Daoy (cell line): ENCODE measurements around the gene LSM2. TPM values are rescaled to one million over a fixed set of nuclear protein-coding genes. Genes with fewer than 3 reads are reported as not detected.
"Not testable (repeated sequence)": the region's sequence is repeated elsewhere in the genome, so short reads cannot be mapped to it uniquely, and the experiment has no call there.

ENCODE experiments used
- DNase-seq: peaks from one replicate; pipeline ENCODE4 v3.0.0-alpha.2; 2015; ENCODE audit warnings: low read depth
- total RNA-seq: library from RNA; depleted of rRNA; stranded (reverse); fragments of >200 nt; shearing (Covaris generic); gene quantifications from 2 replicates; pipeline ENCODE4 v1.2.3, GENCODE V29; 2014; rRNA removed

LSM2 gene
- 91.8 and 146 TPM in 2 replicates for total RNA-seq

DNA sequence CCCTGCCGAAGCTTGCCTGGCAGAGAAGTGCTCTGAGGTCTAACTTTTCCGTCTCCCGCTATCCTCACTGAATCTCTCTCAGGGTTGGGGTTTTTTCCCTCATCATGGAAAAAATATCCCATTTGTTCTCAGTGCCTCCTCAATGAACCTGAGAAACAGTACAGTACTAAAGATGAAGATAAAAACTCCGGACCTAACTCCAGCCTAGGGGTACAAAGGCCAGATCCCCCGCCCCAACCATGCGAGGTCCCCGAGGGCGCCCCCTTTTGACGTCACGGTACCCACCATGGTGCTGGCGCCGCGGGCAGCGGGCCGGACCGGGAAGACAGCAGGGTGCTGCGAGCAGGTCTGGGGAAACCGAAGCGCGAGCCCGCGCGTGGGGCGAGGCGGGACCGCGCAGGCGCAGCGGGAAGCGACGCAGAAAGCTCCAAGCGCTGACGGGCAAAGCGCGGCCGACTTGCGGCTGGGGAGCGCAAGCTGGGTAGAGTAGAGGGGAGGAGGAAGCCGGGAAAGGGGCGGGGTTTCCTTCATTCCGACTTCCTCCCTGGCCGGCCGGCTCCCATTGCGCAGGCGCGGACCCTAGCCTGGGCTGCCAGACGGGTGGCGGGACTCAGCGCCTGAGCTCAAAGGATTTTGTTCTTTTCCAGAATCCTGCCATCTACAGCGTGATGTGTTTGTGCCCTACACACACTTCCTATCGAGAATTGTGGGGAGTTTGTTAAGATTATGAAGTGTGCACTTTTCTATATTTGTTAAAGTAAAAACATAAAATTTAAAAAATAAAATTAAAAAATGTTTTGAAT, at the start of gene LSM2:
Gene LSM2, minus strand, starts transcription at position 497 of the 803 bp plus-strand sequence. Its CDS starts 209 bp downstream, at position 288.
- DNase-seq = peak; percentile 99

DNA sequence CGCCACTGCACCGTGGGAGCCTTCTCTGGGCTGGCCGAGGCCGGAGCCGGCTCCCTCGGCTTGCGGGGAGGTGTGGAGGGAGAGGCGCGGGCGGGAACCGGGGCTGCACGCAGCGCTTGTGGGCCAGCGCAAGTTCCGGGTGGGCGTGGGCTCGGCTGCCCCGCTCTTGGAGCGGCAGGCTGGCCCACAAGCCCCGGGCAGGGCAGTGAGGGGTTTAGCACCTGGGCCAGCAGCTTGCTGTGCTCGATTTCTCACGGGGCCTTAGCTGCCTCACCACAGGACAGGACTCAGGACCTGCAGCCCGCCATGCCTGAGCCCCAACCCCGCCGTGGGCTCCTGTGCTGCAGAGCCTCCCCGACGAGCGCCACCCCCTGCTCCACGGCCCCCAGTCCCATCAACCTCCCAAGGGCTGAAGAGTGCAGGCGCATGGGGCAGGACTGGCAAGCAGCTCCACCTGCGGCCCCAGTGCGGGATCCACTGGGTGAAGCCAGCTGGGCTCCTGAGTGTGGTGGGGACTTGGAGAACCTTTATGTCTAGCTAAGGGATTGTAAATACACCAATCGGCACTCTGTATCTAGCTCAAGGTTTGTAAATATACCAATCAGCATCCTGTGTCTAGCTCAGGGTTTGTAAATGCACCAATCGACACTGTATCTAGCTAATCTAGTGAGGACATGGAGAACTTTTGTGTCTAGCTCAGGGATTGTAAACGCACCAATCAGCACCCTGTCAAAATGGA, 45.4 kb upstream of the LSM2 start:
- DNase-seq = not testable (repeated sequence)

DNA sequence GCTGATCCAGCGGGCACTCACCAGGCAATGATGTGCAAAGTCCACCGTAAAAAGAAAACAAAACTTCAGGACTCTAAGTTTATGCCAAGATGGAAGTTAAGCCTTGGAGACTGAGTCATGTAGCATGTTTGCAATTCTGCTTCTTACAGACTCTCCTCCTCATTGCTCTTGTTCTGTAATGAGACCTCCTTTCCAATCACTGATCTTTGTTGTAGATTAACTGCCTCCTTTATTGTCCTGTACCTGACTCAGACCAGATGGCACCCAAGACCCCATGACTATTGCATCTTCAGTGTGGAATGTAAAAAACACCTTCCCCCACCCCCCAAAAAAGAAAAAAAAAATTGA, 44.7 kb upstream of the LSM2 start:
- DNase-seq = no peak

DNA sequence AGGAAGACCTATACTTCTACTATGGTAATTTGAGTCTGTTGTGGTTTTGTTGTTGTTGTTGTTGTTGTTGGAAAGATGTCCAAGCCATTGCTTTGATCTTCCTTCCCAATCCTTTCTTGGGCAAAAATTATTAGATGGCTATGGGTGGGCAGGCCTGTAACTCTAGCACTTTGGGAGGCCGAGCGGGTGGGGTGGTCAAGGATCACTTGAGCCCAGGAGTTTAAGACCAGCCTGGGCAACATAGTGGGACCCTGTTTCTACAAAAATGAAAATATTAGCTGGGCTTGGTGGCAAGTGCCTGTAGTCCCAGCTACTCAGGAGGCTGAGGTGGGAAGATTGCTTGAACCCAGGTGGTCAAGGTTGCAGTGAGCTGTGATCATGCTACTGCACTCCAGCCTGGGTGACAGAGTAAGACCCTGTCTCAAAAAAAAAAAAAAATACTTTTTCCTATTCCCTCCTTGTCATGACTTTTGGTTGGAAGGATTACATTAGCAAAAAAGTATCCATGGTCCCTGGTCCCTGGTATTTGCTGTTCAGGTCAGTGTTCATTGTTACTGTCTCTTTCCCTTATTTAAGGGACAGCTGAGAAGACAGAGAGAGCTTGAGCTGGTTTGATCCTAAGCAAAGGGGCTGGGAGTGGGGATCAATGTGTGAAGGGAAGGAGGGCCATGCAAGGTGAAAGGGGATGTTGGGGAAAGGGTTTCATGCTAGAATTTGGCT, 44.2 kb upstream of the LSM2 start:
- no peak for DNase-seq

DNA sequence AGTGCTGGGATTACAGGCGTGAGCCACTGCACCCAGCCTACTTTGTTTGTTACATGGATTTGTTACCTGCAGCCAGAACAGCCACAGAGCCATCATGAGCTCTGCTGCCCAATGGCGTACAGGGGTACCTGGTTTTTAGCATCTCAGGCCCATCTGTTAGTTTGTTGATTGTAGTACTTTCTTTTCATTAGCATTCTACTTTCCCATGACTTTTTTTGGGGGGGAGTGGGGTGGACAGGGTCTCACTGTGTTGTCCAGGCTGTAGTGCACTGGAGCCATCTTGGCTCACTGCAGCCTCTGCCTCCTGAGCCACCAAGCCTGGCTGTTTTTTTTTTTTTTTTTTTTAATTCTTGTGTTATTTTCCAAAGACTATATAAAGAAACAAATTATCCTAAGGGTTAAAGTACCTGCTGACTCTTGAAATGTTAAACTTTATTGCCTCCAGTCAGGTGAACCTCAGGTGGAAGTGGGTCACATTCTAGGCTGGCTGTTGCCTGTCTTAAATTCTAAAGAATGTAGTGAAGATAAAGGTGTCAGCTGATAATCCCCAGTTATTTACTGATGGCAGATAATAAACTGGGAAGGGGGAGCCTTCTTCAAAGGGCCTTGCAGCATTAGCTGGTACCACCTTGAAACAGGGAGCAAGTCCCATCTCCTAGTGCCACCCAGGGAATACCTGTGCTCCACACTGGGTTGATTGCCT, 40.7 kb upstream of the LSM2 start:
- no peak for DNase-seq

DNA sequence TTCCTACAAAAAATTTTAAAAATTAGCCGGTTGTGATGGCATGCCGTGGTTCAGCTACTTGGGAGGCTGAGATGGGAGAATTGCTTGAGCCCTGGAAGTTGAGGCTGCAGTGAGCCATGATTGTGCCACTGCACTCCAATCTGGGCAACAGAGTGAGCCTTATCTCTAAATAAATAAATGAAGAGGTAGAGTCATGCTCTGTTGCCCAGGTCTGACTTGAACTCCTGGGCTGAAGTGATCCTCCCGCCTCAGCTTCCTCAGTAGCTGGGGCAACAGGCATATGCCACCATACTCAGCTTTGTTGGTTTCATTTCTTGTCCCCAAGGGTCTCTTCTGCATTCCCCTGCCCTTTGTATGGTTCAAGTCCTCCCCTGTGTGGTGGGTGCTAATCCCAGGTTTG, 37.7 kb upstream of the LSM2 start:
- DNase-seq = no peak

DNA sequence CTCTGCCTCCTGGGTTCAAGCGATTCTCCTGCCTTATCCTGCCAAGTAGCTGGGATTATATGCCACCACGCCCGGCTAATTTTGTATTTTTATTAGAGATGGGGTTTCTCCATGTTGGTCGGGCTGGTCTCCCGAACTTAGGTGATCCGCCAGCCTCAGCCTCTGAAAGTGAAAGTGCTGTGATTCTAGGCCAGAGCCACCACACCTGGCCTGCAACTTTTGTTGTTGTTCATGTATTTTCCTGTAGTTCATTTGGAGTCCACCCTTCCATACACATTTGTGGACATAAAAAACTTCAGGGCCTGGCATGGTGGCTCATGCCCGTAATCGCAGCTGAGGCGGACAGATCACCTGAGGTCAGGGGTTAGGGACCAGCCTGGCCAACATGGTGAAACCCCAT, 35.3 kb upstream of the LSM2 start:
- DNase-seq = no peak

DNA sequence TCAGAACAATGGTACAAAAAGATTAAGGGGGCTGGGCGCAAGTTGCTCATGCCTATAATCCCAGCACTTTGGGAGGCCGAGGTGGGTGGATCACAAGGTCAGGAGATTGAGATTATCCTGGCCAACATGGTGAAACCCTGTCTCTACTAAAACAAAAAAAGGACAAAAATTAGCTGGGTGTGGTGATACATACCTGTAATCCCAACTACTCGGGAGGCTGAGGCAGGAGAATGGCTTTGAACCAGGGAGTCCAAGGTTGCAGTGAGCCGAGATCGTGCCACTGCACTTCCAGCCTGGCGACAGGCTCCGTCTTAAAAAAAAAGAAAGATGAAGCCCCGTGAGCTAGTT, 33.0 kb upstream of the LSM2 start:
- not testable (repeated sequence) for DNase-seq

DNA sequence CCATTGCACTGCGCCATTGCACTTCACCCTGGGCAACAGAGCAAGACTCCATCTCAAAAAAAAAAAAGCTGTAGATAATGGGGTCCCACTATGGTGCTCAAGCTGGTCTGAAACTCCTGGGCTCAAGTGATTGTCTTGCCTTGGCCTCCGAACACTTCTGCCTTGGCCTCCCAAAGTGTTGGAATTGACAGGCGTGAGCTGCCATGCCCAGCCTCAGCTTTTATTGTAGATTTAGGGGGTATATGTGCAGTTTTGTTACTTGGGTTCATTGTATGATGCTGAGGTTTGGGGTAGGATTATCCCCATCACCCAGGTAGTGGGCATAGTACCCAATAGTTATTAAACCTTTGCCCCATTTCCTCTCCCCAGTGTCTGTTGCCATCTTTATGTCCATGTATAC, 32.2 kb upstream of the LSM2 start:
- DNase-seq = no peak

DNA sequence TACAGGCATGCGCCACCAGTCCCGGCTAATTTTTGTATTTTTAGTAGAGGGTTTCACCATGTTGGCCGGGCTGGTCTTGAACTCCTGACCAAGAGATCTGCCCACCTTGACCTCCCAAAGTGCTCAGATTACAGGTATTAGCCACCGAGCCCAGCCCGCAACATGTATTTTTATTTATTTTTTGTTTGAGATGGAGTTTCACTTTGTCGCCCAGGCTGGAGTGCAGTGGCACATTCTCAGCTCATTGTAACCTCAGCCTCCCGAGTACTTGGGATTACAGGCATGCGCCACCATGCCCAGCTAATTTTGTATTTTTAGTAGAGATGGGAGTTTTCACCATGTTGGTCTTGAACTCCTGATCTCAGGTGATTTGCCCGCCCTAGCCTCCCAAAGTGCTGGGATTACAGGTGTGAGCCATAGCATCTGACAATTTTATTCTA, 31.4 kb upstream of the LSM2 start:
- DNase-seq = not testable (repeated sequence)

DNA sequence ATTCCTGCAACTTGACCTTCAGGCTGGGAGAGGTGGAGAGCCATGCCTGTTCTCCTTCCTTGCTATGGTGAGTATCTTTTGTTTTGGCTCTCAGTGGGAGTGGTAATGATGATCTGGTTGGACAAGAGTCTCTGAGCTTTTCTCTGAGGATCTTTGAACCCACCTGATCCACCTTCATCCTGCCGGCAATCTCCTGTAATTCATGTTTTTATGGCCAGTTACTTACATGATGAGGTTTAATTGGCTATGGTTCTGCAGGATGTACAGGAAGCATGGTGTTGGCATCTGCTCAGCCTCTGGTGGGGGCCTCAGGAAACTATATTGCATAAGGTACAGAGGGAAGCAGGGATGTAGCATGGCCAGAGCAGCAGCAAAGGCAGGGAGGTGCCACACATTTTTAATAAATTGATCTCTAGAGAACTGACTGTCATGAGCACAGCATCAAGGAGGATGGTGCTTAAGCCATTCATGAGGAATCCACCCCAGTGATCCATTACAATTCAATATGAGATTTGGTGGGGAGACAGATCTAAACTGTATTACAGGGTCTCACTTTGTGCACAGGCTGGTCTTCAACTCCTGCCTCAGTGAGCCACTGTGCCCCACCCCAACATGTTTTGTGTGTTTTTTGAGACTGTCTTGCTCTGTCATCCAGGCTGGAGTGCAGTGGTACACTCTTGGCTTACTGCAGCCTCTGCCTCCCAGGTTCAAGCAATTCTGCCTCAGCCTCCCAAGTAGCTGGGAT, 30.8 kb upstream of the LSM2 start:
- DNase-seq = no peak

DNA sequence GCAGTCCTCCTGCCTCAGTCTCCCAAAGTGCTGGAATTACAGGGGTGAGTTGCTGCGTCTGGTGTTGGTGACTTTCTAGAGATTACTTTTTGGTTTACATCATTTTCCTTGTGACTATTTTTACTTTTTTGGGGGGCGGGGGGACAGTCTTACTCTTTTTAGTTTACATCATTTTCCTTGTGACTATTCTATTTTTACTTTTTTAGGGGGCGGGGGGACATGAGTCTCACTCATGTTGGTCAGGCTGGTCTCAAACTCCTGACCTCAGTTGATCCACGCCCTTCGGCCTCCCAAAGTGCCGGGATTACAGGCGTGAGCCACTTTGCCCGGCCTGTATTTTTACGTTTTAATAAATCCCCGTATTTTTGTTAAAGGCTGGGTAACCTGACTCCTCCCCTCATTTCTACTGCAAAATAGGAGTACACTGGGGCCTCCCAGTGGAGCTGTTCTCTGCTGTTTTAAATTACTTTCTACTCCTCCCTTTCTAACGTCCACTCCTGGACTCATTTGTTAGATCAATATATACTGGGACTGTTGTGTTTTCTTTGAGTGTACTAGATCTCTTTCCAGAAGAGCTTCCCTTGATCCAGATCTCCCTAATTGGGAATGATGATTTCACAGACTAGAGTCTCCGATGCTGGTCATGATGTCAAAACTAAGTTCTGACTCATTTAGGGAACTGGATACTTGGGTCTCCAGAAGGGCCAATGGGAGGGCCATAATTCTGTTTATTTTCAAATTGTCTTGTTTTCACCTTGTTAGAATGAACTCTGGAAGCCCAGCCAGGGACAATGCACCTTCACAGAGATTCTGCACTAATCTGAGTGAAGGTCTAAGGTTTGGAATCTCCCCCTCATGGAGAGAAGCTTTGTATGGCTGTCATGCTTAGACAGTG, 30.0 kb upstream of the LSM2 start:
- DNase-seq = no peak

DNA sequence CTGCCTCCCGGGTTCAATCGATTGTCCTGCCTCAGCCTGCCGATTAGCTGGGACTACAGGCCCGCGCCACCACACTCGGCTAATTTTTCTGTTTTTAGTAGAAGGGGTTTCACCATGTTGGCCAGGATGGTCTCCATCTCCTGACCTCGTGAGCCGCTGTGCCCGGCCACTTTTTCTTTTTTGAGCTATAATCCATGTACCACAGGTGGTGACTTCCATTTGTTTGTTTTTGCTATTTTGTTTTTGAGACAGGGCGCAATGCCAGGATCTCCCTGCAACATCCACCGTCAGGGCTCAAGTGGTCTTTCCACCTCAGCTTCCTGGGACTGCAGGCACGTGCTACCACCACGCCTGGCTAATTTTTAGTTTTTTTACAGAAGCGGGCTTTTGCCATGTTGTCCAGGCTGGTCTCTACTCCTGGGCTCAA, 29.3 kb upstream of the LSM2 start:
- no peak for DNase-seq

DNA sequence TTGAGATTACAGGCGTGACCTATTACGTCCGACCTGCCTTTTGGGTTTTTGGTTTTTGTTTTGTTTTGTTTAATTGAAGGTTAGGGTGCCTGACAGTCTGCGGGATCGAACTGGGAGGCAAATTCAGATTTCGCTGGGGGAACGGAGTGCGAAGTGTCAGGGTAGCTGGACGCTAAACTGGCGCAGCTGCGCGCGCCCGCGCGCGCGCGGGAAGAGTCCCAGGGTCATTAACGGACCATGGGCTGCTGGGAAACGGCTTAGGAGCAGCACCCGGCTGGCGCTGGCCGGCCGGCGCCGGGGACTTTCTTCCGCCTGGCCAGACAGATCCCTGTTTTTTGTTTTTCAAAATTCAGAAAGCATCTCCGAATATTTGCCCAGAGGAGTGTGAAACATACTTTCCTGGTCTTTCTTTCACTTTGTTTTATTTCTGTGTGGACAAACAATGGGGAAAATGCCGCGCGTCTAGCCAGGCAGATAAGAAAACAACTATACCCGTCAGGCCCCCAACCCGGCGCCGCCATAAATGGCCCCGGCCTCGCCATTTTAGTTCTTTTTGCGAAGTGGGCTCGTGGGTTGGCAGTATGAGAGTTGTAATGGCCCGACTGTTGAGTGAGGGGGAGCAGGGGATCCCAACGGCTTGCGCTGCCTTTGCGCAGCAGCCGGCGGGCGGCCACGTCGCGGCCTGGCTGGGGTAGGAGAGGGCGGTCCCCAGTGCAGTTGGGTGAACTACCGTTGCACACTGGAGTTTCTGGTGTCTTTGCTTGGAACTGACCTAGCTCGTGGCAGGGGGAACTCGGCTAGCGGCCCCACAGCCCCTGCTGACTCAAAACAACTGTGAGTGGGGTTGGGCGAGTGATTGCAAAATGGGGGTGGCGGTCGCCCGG, 27.8 kb upstream of the LSM2 start:
- DNase-seq = peak; percentile 90

DNA sequence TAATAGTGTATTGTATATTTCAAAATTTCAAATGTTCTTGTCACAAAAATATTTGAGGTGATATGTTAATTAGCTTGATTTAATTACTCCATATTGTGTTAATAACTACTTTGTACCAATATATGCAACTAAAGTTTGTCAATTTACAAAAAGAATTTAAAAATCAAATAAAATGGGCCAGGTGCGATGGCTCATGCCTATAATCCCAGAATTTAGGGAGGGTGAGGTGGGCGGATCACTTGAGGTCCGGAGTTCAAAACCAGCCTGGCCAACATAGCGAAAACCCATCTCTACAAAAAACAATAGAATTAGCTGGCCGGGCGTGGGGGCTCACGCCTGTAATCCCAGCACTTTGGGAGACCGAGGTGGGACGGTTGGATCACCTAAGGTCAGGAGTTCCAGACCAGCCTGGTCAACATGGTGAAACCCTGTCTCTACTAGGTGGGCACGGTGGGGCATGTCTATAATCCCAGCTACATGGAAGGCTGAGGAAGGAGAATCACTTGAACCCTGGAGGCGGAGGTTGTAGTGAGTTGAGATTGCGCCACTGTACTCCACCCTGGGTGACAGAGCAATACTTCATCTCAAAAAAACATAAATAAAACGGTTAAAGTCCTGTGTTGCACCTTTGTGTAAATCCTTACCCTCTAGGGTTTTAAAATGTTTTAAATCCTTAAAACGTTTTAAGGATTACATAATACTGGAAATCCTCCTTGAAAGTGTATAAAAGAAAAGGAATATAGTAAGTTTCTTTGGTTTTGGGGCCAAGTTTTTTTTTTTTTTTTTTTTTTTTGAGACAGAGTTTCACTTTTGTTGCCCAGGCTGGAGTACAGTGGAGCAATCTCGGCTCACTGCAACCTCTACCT, 24.8 kb upstream of the LSM2 start:
- no peak for DNase-seq

DNA sequence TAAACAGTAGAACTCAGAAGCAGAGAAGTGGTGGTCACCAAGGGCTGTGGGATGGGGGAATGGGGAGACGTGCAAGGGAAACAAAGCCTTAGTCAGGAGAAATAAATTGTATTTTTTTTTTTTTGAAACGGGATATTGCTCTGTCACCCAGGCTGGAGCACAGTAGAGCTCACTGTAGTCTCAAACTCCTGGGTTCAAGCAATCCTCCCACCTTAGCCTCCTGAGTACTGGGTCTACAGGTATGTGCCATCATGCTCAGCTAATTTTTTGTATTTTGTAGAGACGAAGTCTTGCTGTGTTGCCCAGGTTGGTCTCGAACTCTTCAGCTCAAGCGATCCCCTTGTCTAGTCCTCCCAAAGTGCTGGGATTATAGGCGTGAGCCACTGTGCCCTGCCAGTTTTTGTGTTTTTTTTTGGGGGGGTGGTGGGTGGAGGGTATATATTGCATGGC, 24.1 kb upstream of the LSM2 start:
- DNase-seq = no peak

DNA sequence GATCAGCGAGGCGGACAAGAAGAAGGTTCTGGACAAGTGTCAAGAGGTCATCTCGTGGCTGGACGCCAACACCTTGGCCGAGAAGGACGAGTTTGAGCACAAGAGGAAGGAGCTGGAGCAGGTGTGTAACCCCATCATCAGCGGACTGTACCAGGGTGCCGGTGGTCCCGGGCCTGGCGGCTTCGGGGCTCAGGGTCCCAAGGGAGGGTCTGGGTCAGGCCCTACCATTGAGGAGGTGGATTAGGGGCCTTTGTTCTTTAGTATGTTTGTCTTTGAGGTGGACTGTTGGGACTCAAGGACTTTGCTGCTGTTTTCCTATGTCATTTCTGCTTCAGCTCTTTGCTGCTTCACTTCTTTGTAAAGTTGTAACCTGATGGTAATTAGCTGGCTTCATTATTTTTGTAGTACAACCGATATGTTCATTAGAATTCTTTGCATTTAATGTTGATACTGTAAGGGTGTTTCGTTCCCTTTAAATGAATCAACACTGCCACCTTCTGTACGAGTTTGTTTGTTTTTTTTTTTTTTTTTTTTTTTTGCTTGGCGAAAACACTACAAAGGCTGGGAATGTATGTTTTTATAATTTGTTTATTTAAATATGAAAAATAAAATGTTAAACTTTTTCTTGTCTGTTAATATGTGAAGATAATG, 23.0 kb upstream of the LSM2 start:
- peak; percentile 36 for DNase-seq
